ENCODE data around the gene MUC6. TPM values are rescaled to one million over a fixed set of nuclear protein-coding genes. Genes with fewer than 3 reads are reported as not detected.
A peak's percentile ranks its signal among the peaks of the same experiment; 100 is the strongest.

MUC6 gene
- total and polyA plus RNA-seq, 10 donors, result 0.02 to 0.76 (median 0.22) TPM; not detected in 3

DNA sequence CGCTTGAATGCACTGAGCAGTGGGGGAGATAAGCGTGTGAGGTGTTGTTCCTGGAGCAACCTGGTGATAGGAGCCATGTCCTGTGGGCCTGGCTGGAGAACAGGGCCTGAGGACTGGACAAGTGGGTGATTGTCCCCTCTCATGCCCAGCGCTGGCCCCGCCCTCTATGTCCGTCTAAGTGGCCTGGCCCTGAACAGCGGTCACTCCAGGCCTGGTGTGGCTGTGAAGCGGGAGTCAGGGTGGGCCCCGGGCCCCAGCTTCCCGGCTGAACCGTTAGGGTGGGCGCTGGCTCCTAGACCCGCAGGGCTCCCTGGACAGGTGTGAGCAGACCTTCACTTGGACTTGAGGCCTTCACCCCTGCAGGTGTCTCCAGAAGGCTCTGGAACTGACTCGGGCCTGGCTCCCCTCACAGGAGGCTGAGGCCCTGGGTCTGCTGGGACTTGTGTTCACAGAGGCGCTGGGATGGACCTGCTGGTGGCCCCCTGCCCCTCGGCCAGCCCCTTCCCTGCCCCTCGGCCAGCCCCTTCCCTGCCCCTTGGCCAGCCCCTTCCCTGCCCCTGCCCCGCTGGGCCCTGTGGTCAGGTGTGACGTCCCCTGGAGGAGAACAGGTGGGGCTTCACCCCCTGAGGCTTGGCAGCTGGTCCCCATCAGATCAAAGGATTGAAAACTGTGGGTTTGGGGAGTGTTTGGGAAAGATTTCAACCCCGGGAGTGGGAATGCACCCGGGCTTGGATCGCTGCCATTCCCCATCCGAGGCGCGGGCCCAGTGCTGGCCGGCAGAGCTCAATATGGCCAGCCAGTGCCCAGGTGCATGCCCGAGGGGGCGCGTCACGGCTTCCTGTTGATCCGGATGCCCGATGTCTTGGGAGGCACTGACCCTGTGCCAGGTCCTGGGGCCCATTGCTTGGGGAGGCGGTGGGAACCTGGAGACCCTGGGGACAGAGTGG lies 3.2 kb upstream of the MUC6 start:
- H3K27me3 ChIP-seq (replicated peaks in 1 of 7), result peaks cover 0 to 30% (median 0%) of the 10 kb centered on the region in 7 donors
- peak; percentile 75 for DNase-seq
- intact Hi-C loops (cut with DNase I; ENCODE audit: low total_unique reads), result no loop called here
- H3K9me3 ChIP-seq, result no peaks in the 10 kb centered on the region
- 68 to 86% (median 78%) methylated on average over 11 to 32 of the region's 32 CpGs for WGBS, 5 donors
- no peaks in the 10 kb centered on the region for H3K36me3 ChIP-seq
- no peak for TF ChIP-seq POLR2A (IDR thresholded peaks at IDR 0.05)
- TF ChIP-seq POLR2AphosphoS5 (IDR thresholded peaks at IDR 0.05), result peak; percentile 9 to 46 (median 34)
- H3K4me1 ChIP-seq, result peaks cover 0 to 31% (median 0%) of the 10 kb centered on the region in 6 donors
- H3K4me3 ChIP-seq, result no peak overlapping the region
- no peak overlapping the region for H3K27ac ChIP-seq

DNA sequence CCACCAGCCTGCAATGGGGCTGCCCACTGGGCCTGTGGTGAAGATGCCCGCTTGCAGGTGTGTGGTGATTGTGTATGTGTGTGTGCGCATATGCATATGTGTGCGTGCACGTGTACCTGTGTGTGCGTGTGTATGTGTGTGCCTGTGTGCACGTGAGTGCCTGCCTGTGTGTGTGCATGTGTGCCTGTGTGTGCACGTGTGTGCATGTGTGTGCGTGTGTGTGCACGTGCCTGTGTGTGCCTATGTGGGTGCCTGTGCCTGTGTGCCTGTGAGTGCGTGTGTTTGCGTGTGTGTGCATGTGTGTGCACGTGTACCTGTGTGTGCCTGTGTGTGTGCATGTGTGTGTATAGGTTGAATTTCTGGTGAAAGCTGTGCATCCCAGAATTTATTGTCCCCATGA lies 2.4 kb upstream of the MUC6 start:
- Histone ChIP-seq H3K36me3 (no peaks in the 10 kb centered on the region), H3K9me3 (no peaks in the 10 kb centered on the region), H3K27ac (no peak overlapping the region), H3K4me1 (peaks cover 0 to 31% (median 0%) of the 10 kb centered on the region in 6 donors), H3K4me3 (no peak overlapping the region), H3K27me3 (replicated peaks in 1 of 7) (peaks cover 0 to 30% (median 0%) of the 10 kb centered on the region in 7 donors)
- DNase-seq, result no peak
- TF ChIP-seq POLR2AphosphoS5 (IDR thresholded peaks at IDR 0.05), result no peak
- 88 to 98% (median 92%) methylated on average over 9 to 12 of the region's 12 CpGs for whole genome bisulfite sequencing, 5 donors
- intact Hi-C loops (cut with DNase I; ENCODE audit: low total_unique reads), result no loop called here

DNA sequence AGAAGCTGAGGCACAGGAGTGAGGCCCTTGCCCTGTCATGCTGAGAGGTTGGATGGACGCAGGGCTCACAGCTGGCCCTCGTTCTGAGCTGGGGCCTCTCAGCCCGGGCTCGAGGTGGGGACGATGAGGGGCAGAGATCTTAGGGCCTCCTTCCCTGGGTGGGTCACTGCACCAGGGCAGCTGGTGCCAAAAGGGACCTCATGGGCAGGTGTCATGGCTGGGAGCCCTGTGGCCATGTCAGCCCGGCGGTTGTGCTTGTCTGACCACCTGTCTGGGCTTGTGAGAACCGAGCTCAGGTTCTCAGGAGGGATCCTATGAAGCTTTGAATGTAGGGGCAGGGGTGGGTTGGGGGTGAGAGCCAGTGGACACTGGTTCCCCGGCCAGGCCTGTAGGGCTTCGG lies 1.8 kb upstream of the MUC6 start:
- no peak for DNase-seq
- WGBS, 5 donors, result 84 to 92% (median 87%) methylated on average over 7 to 10 of the region's 10 CpGs
- Histone ChIP-seq H3K4me3 (no peak overlapping the region), H3K9me3 (no peaks in the 10 kb centered on the region), H3K27me3 (replicated peaks in 1 of 7) (peaks cover 0 to 30% (median 0%) of the 10 kb centered on the region in 7 donors), H3K4me1 (peaks cover 0 to 32% (median 0%) of the 10 kb centered on the region in 6 donors), H3K27ac (no peak overlapping the region), H3K36me3 (no peaks in the 10 kb centered on the region)
- TF ChIP-seq POLR2A (IDR thresholded peaks at IDR 0.05), result no peak
- TF ChIP-seq, protein P1, sequence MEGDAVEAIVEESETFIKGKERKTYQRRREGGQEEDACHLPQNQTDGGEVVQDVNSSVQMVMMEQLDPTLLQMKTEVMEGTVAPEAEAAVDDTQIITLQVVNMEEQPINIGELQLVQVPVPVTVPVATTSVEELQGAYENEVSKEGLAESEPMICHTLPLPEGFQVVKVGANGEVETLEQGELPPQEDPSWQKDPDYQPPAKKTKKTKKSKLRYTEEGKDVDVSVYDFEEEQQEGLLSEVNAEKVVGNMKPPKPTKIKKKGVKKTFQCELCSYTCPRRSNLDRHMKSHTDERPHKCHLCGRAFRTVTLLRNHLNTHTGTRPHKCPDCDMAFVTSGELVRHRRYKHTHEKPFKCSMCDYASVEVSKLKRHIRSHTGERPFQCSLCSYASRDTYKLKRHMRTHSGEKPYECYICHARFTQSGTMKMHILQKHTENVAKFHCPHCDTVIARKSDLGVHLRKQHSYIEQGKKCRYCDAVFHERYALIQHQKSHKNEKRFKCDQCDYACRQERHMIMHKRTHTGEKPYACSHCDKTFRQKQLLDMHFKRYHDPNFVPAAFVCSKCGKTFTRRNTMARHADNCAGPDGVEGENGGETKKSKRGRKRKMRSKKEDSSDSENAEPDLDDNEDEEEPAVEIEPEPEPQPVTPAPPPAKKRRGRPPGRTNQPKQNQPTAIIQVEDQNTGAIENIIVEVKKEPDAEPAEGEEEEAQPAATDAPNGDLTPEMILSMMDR (IDR thresholded peaks at IDR 0.05 in 8 of 11, conservative IDR thresholded peaks at IDR 0.05 in 3 of 11), result no peak
- no peak for TF ChIP-seq POLR2AphosphoS5 (IDR thresholded peaks at IDR 0.05)
- intact Hi-C loops (cut with DNase I; ENCODE audit: low total_unique reads), result no loop called here

DNA sequence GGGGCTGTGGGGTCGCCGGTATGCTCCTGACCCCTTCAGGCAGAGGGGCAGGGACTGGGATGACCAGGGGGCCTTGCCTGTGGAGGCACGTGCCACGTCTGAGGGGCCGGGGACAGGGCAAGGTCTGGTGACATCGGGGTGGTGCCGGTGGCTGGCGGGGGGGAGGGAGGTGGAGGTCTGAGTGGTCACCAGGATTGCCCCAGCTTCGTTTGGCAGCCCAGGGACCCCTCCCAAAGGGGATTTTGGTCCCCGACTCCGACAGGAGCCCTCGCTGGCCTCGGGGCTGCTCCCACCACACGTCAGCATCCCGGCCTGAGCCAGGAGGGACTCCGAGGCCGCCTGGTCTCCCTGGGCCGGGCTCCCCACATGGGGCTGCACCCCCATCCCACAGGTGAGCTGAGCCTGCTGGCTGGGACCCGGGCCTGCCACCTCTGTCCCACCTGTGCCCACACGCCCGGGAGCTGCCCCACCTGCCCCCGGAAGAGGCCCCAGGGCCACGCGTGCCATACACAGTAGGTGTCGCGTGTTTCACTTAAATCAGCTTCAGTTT lies 1.1 kb upstream of the MUC6 start:
- peaks cover 0 to 39% (median 5%) of the 10 kb centered on the region in 6 donors for H3K4me1 ChIP-seq
- no peaks in the 10 kb centered on the region for H3K9me3 ChIP-seq
- DNase-seq, result no peak
- H3K27ac ChIP-seq, result no peak overlapping the region
- intact Hi-C loops (cut with DNase I; ENCODE audit: low total_unique reads), result no loop called here
- peak in 1 of 3 donors; percentile 7 for TF ChIP-seq POLR2AphosphoS5 (IDR thresholded peaks at IDR 0.05)
- TF ChIP-seq, protein P1 (IDR thresholded peaks at IDR 0.05 in 8 of 11, conservative IDR thresholded peaks at IDR 0.05 in 3 of 11), result no peak
- TF ChIP-seq POLR2A (IDR thresholded peaks at IDR 0.05), result no peak
- no peak overlapping the region for H3K4me3 ChIP-seq
- H3K36me3 ChIP-seq, result no peaks in the 10 kb centered on the region
- 77 to 87% (median 84%) methylated on average over 20 to 26 of the region's 26 CpGs for WGBS, 5 donors
- peaks cover 0 to 22% (median 0%) of the 10 kb centered on the region in 7 donors for H3K27me3 ChIP-seq (replicated peaks in 1 of 7)

DNA sequence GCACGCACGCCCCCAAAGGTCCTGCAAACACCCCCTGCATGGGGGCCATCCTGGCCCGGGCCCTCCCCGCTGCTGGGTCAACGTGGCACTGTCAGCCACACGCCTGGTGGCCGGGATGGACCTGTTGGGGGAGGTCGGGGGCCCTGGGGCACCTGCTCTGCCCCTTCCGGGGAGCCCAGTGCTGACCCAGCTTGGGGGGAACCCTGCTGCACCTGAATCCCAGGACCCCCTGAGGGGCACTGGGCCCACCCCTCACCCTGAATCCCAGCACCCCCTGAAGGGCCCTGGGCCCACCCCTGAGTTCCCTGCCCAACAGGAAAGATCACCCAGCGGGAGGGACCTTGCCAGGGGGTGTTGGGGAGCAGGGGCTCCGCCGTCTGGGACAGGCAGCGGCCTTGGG lies 413 bp upstream of the MUC6 start:
- intact Hi-C loops (cut with DNase I; ENCODE audit: low total_unique reads), result no loop called here
- WGBS, 5 donors, result 47 to 84% (median 69%) methylated on average over 1 to 13 of the region's 13 CpGs
- no peak overlapping the region for H3K4me3 ChIP-seq

More for the DNA sequence above, 413 bp upstream of the MUC6 start:
- no peaks in the 10 kb centered on the region for H3K36me3 ChIP-seq
- H3K9me3 ChIP-seq, result no peaks in the 10 kb centered on the region
- TF ChIP-seq, protein P1 (IDR thresholded peaks at IDR 0.05 in 8 of 11, conservative IDR thresholded peaks at IDR 0.05 in 3 of 11), result no peak
- no peak for TF ChIP-seq POLR2AphosphoS5 (IDR thresholded peaks at IDR 0.05)
- no peak for TF ChIP-seq POLR2A (IDR thresholded peaks at IDR 0.05)
- peaks cover 0 to 41% (median 5%) of the 10 kb centered on the region in 6 donors for H3K4me1 ChIP-seq
- DNase-seq, result no peak
- no peak overlapping the region for H3K27ac ChIP-seq
- peaks cover 0 to 21% (median 0%) of the 10 kb centered on the region in 7 donors for H3K27me3 ChIP-seq (replicated peaks in 1 of 7)
